Neuron (in vitro differentiated cells): ENCODE data around the gene DLD.

Experiments
- H2AFZ ChIP-seq: one replicate; pipeline ENCODE4 v1.6.1; 2013; ENCODE audit warnings: low read depth, mild to moderate bottlenecking, inconsistent platforms, low read length, moderate library complexity
- H3K27me3 ChIP-seq: one replicate; pipeline ENCODE4 v1.6.1; 2013; ENCODE audit warnings: low read length; ENCODE audit not compliant: insufficient read depth
- H3K36me3 ChIP-seq: one replicate; pipeline ENCODE4 v1.6.1; 2013; ENCODE audit warnings: low read length; ENCODE audit not compliant: insufficient read depth
- H3K4me1 ChIP-seq: one replicate; pipeline ENCODE4 v1.6.1; 2013; ENCODE audit warnings: low read length; ENCODE audit not compliant: insufficient read depth
- H3K4me3 ChIP-seq: 2 replicates; pipeline ENCODE4 v1.5.1; 2013; ENCODE audit warnings: mild to moderate bottlenecking, low read length, moderate library complexity
- H3K9me3 ChIP-seq: one replicate; pipeline ENCODE4 v1.6.1; 2013; ENCODE audit warnings: low read length

The DLD gene

GRCh38 chr7:107932805-107933204 lies 41.8 kb downstream of the DLD start:
- peaks cover 30% of the 10 kb centered on the region for H3K36me3 ChIP-seq
- H3K9me3 ChIP-seq, result no peaks in the 10 kb centered on the region
- no peaks in the 10 kb centered on the region for H3K27me3 ChIP-seq
- no peak overlapping the region for H3K4me3 ChIP-seq
- H2AFZ ChIP-seq, result no peak overlapping the region
- peaks cover 12% of the 10 kb centered on the region for H3K4me1 ChIP-seq

GRCh38 chr7:107933386-107934013 lies 42.5 kb downstream of the DLD start:
- Histone ChIP-seq H3K27me3 (no peaks in the 10 kb centered on the region), H3K36me3 (peaks cover 27% of the 10 kb centered on the region), H3K4me1 (peaks cover 12% of the 10 kb centered on the region), H2AFZ (no peak overlapping the region), H3K4me3 (no peak overlapping the region), H3K9me3 (no peaks in the 10 kb centered on the region)

GRCh38 chr7:107934991-107935770 lies 44.2 kb downstream of the DLD start:
- Histone ChIP-seq H2AFZ (no peak overlapping the region), H3K4me3 (no peak overlapping the region), H3K9me3 (no peaks in the 10 kb centered on the region), H3K27me3 (no peaks in the 10 kb centered on the region), H3K4me1 (peaks cover 12% of the 10 kb centered on the region), H3K36me3 (peaks cover 25% of the 10 kb centered on the region)

GRCh38 chr7:107936312-107936711 lies 45.3 kb downstream of the DLD start:
- H3K9me3 ChIP-seq, result peaks cover 2% of the 10 kb centered on the region
- no peak overlapping the region for H3K4me3 ChIP-seq
- H3K27me3 ChIP-seq, result no peaks in the 10 kb centered on the region
- peaks cover 12% of the 10 kb centered on the region for H3K4me1 ChIP-seq
- peaks cover 23% of the 10 kb centered on the region for H3K36me3 ChIP-seq
- no peak overlapping the region for H2AFZ ChIP-seq

- H3K36me3 ChIP-seq, result peaks cover 12% of the 10 kb centered on the region
- H3K4me1 ChIP-seq, result peaks cover 6% of the 10 kb centered on the region
- H3K9me3 ChIP-seq, result peaks cover 2% of the 10 kb centered on the region
- H3K4me3 ChIP-seq, result no peak overlapping the region
- no peaks in the 10 kb centered on the region for H3K27me3 ChIP-seq
- no peak overlapping the region for H2AFZ ChIP-seq
These were observed 46.5 kb downstream of the DLD start for GRCh38 chr7:107937531-107937930.

- Histone ChIP-seq H3K36me3 (peaks cover 12% of the 10 kb centered on the region), H3K4me1 (no peaks in the 10 kb centered on the region), H3K27me3 (no peaks in the 10 kb centered on the region), H3K4me3 (no peak overlapping the region), H2AFZ (no peak overlapping the region), H3K9me3 (peaks cover 2% of the 10 kb centered on the region)
These were observed 47.7 kb downstream of the DLD start for GRCh38 chr7:107938456-107939250.

GRCh38 chr7:107939573-107940489 lies 48.8 kb downstream of the DLD start:
- Histone ChIP-seq H3K4me3 (no peak overlapping the region), H3K9me3 (peaks cover 2% of the 10 kb centered on the region), H3K4me1 (no peaks in the 10 kb centered on the region), H3K36me3 (peaks cover 12% of the 10 kb centered on the region), H2AFZ (no peak overlapping the region), H3K27me3 (no peaks in the 10 kb centered on the region)

- Histone ChIP-seq H3K9me3 (peaks cover 2% of the 10 kb centered on the region), H3K27me3 (no peaks in the 10 kb centered on the region), H3K36me3 (peaks cover 10% of the 10 kb centered on the region), H2AFZ (no peak overlapping the region), H3K4me3 (no peak overlapping the region), H3K4me1 (no peaks in the 10 kb centered on the region)
These were observed 50.0 kb downstream of the DLD start for GRCh38 chr7:107940951-107941350.

GRCh38 chr7:107943018-107943417 lies 52.0 kb downstream of the DLD start:
- H2AFZ ChIP-seq, result no peak overlapping the region
- H3K9me3 ChIP-seq, result peaks cover 2% of the 10 kb centered on the region
- no peaks in the 10 kb centered on the region for H3K27me3 ChIP-seq
- H3K36me3 ChIP-seq, result peaks cover 10% of the 10 kb centered on the region
- no peak overlapping the region for H3K4me3 ChIP-seq
- peaks cover 8% of the 10 kb centered on the region for H3K4me1 ChIP-seq

- peaks cover 10% of the 10 kb centered on the region for H3K36me3 ChIP-seq
- H3K9me3 ChIP-seq, result peaks cover 2% of the 10 kb centered on the region
- no peak overlapping the region for H3K4me3 ChIP-seq
- no peaks in the 10 kb centered on the region for H3K27me3 ChIP-seq
- no peak overlapping the region for H2AFZ ChIP-seq
- peaks cover 22% of the 10 kb centered on the region for H3K4me1 ChIP-seq
These were observed 53.6 kb downstream of the DLD start for GRCh38 chr7:107944411-107945169.

- Histone ChIP-seq H2AFZ (no peak overlapping the region), H3K4me1 (peaks cover 25% of the 10 kb centered on the region), H3K27me3 (no peaks in the 10 kb centered on the region), H3K36me3 (peaks cover 6% of the 10 kb centered on the region), H3K9me3 (peaks cover 2% of the 10 kb centered on the region), H3K4me3 (no peak overlapping the region)
These were observed 54.3 kb downstream of the DLD start for GRCh38 chr7:107945332-107945731.

GRCh38 chr7:107946451-107946850 lies 55.5 kb downstream of the DLD start:
- H3K27me3 ChIP-seq, result no peaks in the 10 kb centered on the region
- no peak overlapping the region for H2AFZ ChIP-seq
- no peak overlapping the region for H3K4me3 ChIP-seq
- no peaks in the 10 kb centered on the region for H3K9me3 ChIP-seq
- no peaks in the 10 kb centered on the region for H3K36me3 ChIP-seq
- peaks cover 27% of the 10 kb centered on the region for H3K4me1 ChIP-seq
